LNCAP (cell line): ENCODE data around the gene CSGALNACT2.

Experiments
- TF ChIP-seq, protein P1 (sequence below): fragments of 450-650 bp; IDR thresholded peaks from 2 replicates; pipeline ENCODE4 v1.5.1; 2017; ENCODE audit warnings: mild to moderate bottlenecking

CSGALNACT2 gene

GRCh38 chr10:43201545-43202131 lies 63.4 kb downstream of the CSGALNACT2 start:
- TF ChIP-seq, protein P1, sequence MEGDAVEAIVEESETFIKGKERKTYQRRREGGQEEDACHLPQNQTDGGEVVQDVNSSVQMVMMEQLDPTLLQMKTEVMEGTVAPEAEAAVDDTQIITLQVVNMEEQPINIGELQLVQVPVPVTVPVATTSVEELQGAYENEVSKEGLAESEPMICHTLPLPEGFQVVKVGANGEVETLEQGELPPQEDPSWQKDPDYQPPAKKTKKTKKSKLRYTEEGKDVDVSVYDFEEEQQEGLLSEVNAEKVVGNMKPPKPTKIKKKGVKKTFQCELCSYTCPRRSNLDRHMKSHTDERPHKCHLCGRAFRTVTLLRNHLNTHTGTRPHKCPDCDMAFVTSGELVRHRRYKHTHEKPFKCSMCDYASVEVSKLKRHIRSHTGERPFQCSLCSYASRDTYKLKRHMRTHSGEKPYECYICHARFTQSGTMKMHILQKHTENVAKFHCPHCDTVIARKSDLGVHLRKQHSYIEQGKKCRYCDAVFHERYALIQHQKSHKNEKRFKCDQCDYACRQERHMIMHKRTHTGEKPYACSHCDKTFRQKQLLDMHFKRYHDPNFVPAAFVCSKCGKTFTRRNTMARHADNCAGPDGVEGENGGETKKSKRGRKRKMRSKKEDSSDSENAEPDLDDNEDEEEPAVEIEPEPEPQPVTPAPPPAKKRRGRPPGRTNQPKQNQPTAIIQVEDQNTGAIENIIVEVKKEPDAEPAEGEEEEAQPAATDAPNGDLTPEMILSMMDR = no peak

DNA sequence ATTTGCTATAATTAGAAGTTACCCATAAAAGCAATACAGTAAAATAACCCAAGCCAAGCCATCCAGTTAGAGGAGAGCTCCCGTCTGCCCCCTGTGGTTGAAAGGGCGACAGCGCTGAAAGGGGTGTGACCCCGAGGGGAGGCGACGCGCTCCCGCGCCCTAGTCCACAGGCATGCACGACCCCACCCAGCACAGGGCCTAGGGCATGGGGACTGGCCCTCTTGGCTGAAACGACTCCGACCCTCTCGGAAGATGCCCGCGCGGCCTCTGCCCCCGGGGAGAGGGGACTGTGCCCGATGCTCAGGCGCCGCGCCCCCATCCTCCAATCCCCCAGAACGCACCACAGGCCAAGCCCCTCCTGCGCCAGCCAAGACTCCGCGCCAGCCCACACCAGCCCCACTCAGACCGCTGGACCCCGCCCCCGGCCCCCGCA lies 64.0 kb downstream of the CSGALNACT2 start:
- TF ChIP-seq, protein P1 = no peak

GRCh38 chr10:43202657-43203447 lies 64.6 kb downstream of the CSGALNACT2 start:
- TF ChIP-seq, protein P1 = no peak

DNA sequence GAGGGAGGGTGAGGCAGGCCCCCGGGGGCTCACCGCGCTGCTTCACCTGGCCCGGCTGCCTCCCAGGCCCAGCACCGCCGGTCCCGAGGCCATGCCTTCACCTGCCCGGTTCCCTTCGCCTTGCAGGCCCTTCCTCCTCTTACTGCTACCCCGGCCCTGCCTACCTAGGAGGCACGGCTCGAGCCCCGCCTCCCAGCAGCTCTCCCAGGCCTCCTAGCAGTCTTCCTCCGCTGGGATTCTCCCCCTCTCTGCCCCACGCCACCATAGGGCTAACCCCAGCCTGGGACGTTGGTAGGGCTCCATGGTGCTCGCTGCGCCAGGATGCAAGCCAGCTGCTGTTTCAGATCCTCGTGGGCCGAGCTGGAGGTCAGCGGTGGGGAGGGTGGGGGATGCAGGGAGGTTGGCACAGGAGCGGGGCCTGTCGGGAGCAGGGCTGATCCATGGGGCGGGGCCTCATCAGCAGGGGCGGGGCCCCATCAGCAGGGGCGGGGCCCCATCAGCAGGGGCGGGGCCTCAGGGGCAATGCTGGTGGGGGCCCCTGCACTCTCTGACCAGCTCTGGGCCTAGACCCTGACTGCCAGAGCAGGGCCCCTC lies 65.3 kb downstream of the CSGALNACT2 start:
- TF ChIP-seq, protein P1 = no peak

DNA sequence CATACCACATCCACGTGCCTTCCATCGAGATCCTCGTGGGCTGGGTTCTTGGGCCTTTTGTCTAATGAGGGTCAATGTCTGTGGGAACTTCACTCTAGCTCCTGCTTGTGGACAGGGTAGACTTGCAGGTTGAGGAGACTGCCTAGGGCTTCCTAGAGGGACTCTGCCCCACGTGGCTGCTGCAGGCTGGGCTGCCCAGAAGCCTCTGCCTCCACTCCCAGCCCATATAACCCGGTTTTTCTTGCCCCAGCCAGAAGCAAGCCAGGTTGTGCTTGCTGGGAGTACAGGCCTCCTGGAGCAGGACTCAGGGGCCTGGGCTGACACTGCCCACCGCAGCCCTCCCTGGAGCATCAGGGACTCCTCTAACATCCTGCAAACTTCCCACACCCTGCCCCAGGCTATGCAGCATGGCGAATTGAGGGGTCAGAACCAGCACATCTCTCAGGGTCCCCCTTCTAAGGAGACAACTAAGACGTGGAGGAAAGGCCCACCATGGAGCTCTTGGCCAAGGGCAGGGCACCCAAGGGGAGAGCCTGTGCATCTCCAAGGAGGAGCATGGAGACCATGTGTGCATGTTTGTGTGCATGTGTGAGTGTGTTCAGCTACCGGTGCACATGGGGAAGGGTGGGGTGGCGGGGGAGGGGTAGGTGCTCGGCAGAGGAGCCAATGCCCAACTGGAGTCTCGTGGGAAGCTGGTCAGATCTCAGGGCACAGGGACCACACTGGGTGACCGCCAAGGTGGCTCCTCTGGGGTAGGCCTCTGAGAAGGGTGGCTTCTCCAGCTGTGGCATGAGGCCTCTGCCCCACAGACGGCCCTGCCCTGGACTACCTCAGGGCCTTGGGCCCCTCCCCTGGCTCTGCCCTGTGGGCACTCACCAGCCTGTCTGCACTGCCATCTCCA lies 66.0 kb downstream of the CSGALNACT2 start:
- TF ChIP-seq, protein P1 = no peak

DNA sequence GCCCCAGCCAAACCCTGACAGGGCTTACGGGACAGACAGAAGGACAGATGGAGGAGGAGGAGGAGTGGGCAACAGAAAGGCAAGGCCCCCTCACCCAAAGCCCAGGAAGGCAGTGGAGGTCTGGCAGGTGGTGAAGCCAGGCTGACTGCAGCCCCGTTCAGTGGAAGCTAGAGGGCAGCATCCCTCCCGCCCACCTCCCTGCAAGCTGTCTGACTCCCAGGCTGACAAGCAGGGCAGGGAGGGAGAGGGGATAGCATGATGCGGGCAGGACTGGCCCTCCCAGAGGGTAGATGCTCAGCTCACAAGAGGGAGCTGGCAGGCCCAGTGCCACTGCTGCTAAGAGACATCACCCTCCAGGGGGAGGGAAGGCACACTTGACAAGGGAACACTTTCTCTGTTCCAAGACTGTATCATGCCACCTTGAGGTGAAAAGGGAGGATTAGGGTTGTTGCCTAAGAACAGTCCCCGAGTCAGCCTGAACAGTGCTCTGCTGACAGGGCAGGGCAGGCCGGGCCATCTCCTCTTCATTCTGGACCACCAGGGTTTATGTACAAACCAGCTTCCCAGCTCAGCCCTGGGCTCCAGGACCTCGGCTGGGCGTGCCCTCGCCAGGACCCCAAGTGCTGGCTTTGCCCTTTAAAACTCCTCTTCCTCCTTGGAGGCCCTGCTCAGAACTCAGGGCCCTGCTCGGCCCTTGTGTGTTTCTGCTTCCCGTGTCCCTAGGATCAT lies 66.9 kb downstream of the CSGALNACT2 start:
- TF ChIP-seq, protein P1 = peak; percentile 78
